Erythroblast (primary cell): ENCODE results near the gene PRAMEF5.
"Not testable (repeated sequence)": the region's sequence is repeated elsewhere in the genome, so short reads cannot be mapped to it uniquely, and the experiment has no call there.

Experiments used
- GATA1 ChIP-seq: IDR thresholded peaks from 2 replicates; pipeline ENCODE4 v1.6.1; 2011; ENCODE audit warnings: low read depth, mild to moderate bottlenecking, control low read depth, low read length, moderate library complexity
- POLR2A ChIP-seq: IDR thresholded peaks from 2 replicates; pipeline ENCODE4 v1.6.1; 2011; ENCODE audit warnings: mild to moderate bottlenecking, low read length

- TF ChIP-seq POLR2A, GATA1: not testable (repeated sequence)
Measured at GRCh38 chr1:13225675-13226204, 28.3 kb upstream of the PRAMEF5 start, which contains the start of gene PRAMEF18.
